Neuronal stem cell (in vitro differentiated cells): ENCODE results near the gene CEP350.
A peak's percentile ranks its signal among the peaks of the same experiment; 100 is the strongest.

ENCODE experiments used
- DNase-seq: peaks from one replicate; pipeline ENCODE4 v3.0.0-alpha.2; 2013; ENCODE audit warnings: low spot score
- H2AFZ ChIP-seq: one replicate; pipeline ENCODE4 v1.6.1; 2013; ENCODE audit warnings: mild to moderate bottlenecking, low read length, inconsistent platforms
- H2AK5ac ChIP-seq: 2 replicates; pipeline ENCODE4 v1.6.1; 2013; ENCODE audit warnings: low read depth, mild to moderate bottlenecking, inconsistent platforms, low read length, moderate library complexity, mixed read lengths
- H2BK120ac ChIP-seq: 2 replicates; pipeline ENCODE4 v1.6.1; 2013; ENCODE audit warnings: low read depth, mild to moderate bottlenecking, inconsistent platforms, low read length, moderate library complexity, mixed read lengths
- H2BK12ac ChIP-seq: one replicate; pipeline ENCODE4 v1.6.1; 2013; ENCODE audit warnings: low read length, inconsistent platforms
- H2BK15ac ChIP-seq: 2 replicates; pipeline ENCODE4 v1.6.1; 2013; ENCODE audit warnings: mild to moderate bottlenecking, low read length, inconsistent platforms, mixed read lengths
- H2BK5ac ChIP-seq: one replicate; pipeline ENCODE4 v1.6.1; 2013; ENCODE audit warnings: inconsistent platforms, mild to moderate bottlenecking, low read length, moderate library complexity
- H3K14ac ChIP-seq: one replicate; pipeline ENCODE4 v1.6.1; 2013; ENCODE audit warnings: low read length, inconsistent platforms
- H3K18ac ChIP-seq: 2 replicates; pipeline ENCODE4 v1.6.1; 2013; ENCODE audit warnings: low read length, inconsistent platforms
- H3K23ac ChIP-seq: 2 replicates; pipeline ENCODE4 v1.6.1; 2013; ENCODE audit warnings: low read depth, mild to moderate bottlenecking, mixed read lengths, low read length, inconsistent platforms; ENCODE audit not compliant: poor library complexity
- H3K27ac ChIP-seq: replicated peaks from 3 replicates; pipeline ENCODE4 v1.5.1; 2013; ENCODE audit warnings: low read length, inconsistent platforms
- H3K27me3 ChIP-seq, 3 experiments: 2 replicates each; pipeline ENCODE4 v1.6.1; 2013; ENCODE audit warnings: low read length in 3 of 3, mild to moderate bottlenecking in 2 of 3, inconsistent platforms in 1 of 3, low read depth in 1 of 3, mixed read lengths in 1 of 3, moderate library complexity in 1 of 3; ENCODE audit not compliant: control insufficient read depth in 3 of 3, insufficient read depth in 3 of 3
- H3K36me3 ChIP-seq, 2 donors: replicated peaks in 1 of 2; 2 replicates each; pipeline ENCODE4 v1.6.1; 2013; ENCODE audit warnings: low read length in 2 of 2; ENCODE audit not compliant: control insufficient read depth in 2 of 2, insufficient read depth in 2 of 2
- H3K4ac ChIP-seq: 2 replicates; pipeline ENCODE4 v1.6.1; 2013; ENCODE audit warnings: inconsistent platforms, mild to moderate bottlenecking, low read length, moderate library complexity
- H3K4me1 ChIP-seq, 2 donors: 1 replicate in 1 of 2; 2 replicates in 1 of 2; pipeline ENCODE4 v1.6.1; 2013; ENCODE audit warnings: low read length in 2 of 2, low read depth in 1 of 2; ENCODE audit not compliant: control insufficient read depth in 2 of 2, insufficient read depth in 1 of 2
- H3K4me2 ChIP-seq: one replicate; pipeline ENCODE4 v1.6.1; 2013; ENCODE audit warnings: mild to moderate bottlenecking, low read length, inconsistent platforms; ENCODE audit not compliant: insufficient read depth, poor library complexity, severe bottlenecking
- H3K4me3 ChIP-seq, 2 donors: 2 replicates each; pipeline ENCODE4 v1.5.1; 2013; ENCODE audit warnings: low read length in 2 of 2, mild to moderate bottlenecking in 2 of 2, inconsistent platforms in 1 of 2, moderate library complexity in 1 of 2
- H3K79me1 ChIP-seq: one replicate; pipeline ENCODE4 v1.6.1; 2013; ENCODE audit warnings: low read depth, mild to moderate bottlenecking, inconsistent platforms, low read length, moderate library complexity
- H3K9ac ChIP-seq: one replicate; pipeline ENCODE4 v1.6.1; 2013; ENCODE audit warnings: mild to moderate bottlenecking, low read depth, low read length, inconsistent platforms; ENCODE audit not compliant: poor library complexity
- H3K9me3 ChIP-seq, 2 donors: replicated peaks in 1 of 2; 2 replicates each; pipeline versions ENCODE3 to v1.6.1; 2013; ENCODE audit warnings: low read length in 2 of 2, mild to moderate bottlenecking in 2 of 2, inconsistent platforms in 1 of 2, low read depth in 1 of 2, mixed read lengths in 1 of 2, moderate library complexity in 1 of 2; ENCODE audit not compliant: control insufficient read depth in 2 of 2, insufficient read depth in 1 of 2
- H4K8ac ChIP-seq: one replicate; pipeline ENCODE4 v1.6.1; 2013; ENCODE audit warnings: low read depth, mild to moderate bottlenecking, inconsistent platforms, low read length, moderate library complexity
- H4K91ac ChIP-seq: one replicate; pipeline ENCODE4 v1.6.1; 2013; ENCODE audit warnings: low read length, low read depth, mild to moderate bottlenecking, inconsistent platforms; ENCODE audit not compliant: poor library complexity
- WGBS, 2 donors: extraction: QIAGEN DNeasy Blood & Tissue Kit; methylation state at CpG; one replicate each; pipeline ENCODE4 v1.1.7; 2013; ENCODE audit warnings: missing lambda C conversion rate in 2 of 2, mixed read lengths in 1 of 2; ENCODE audit not compliant: insufficient read length in 2 of 2, insufficient replicate concordance in 1 of 2; ENCODE audit errors: extremely low coverage in 2 of 2; 5-methylcytosine and 5-hydroxymethylcytosine counted together

The CEP350 gene

GRCh38 chr1:180156631-180157091 lies 202.1 kb downstream of the CEP350 start:
- Histone ChIP-seq H3K9ac (no peak overlapping the region), H3K4me3 (no peak overlapping the region), H3K18ac (no peak overlapping the region), H3K4ac (no peak overlapping the region), H2BK15ac (no peak overlapping the region), H3K27ac (no peak overlapping the region), H2BK12ac (no peak overlapping the region), H3K9me3 (no peaks in the 10 kb centered on the region), H2BK5ac (no peak overlapping the region), H2AK5ac (no peak overlapping the region), H3K27me3 (peaks cover 0 to 15% (median 9%) of the 10 kb centered on the region in 3 experiments), H4K91ac (no peak overlapping the region), H3K14ac (no peak overlapping the region), H4K8ac (no peak overlapping the region), H2BK120ac (no peak overlapping the region), H3K36me3 (no peaks in the 10 kb centered on the region), H3K4me2 (no peak overlapping the region), H3K79me1 (peaks cover 7% of the 10 kb centered on the region), H3K4me1 (peaks cover 0 to 6% of the 10 kb centered on the region in 2 donors), H3K23ac (no peak overlapping the region), H2AFZ (no peak overlapping the region)
- DNase-seq: no peak
- no CpG with 5 or more reads among the region's 2 CpGs for WGBS, 2 donors

GRCh38 chr1:180157108-180157507 lies 202.5 kb downstream of the CEP350 start:
- H2BK5ac ChIP-seq: no peak overlapping the region
- H3K27me3 ChIP-seq: peaks cover 0 to 10% (median 9%) of the 10 kb centered on the region in 3 experiments
- no peak overlapping the region for H2AK5ac ChIP-seq
- no peak overlapping the region for H3K27ac ChIP-seq
- H3K9me3 ChIP-seq: no peaks in the 10 kb centered on the region
- no peak overlapping the region for H2BK15ac ChIP-seq
- H4K8ac ChIP-seq: no peak overlapping the region
- H3K14ac ChIP-seq: no peak overlapping the region
- no peak overlapping the region for H4K91ac ChIP-seq
- H3K23ac ChIP-seq: no peak overlapping the region
- H3K4me1 ChIP-seq: peaks cover 0 to 6% of the 10 kb centered on the region in 2 donors
- no peak overlapping the region for H2BK12ac ChIP-seq
- no peak overlapping the region for H2BK120ac ChIP-seq
- H3K79me1 ChIP-seq: peaks cover 7% of the 10 kb centered on the region
- H3K36me3 ChIP-seq: no peaks in the 10 kb centered on the region
- H3K4me3 ChIP-seq: no peak overlapping the region
- no peak overlapping the region for H3K9ac ChIP-seq
- no peak overlapping the region for H2AFZ ChIP-seq
- no CpG with 5 or more reads among the region's 4 CpGs for WGBS, 2 donors
- no peak for DNase-seq
- no peak overlapping the region for H3K18ac ChIP-seq
- H3K4ac ChIP-seq: no peak overlapping the region
- H3K4me2 ChIP-seq: no peak overlapping the region

- H3K79me1 ChIP-seq: peaks cover 7% of the 10 kb centered on the region
- no peak overlapping the region for H3K14ac ChIP-seq
- H2AK5ac ChIP-seq: no peak overlapping the region
- H3K18ac ChIP-seq: no peak overlapping the region
- H3K23ac ChIP-seq: no peak overlapping the region
- H2BK5ac ChIP-seq: no peak overlapping the region
- no peak for DNase-seq
- H2BK120ac ChIP-seq: no peak overlapping the region
- H3K36me3 ChIP-seq: no peaks in the 10 kb centered on the region
- no CpG with 5 or more reads among the region's 3 CpGs for WGBS, 2 donors
- H3K27ac ChIP-seq: no peak overlapping the region
- no peak overlapping the region for H4K8ac ChIP-seq
- no peaks in the 10 kb centered on the region for H3K9me3 ChIP-seq
- peaks cover 0 to 9% (median 7%) of the 10 kb centered on the region in 3 experiments for H3K27me3 ChIP-seq
- no peak overlapping the region for H2BK12ac ChIP-seq
- H4K91ac ChIP-seq: no peak overlapping the region
- no peak overlapping the region for H2BK15ac ChIP-seq
- no peak overlapping the region for H2AFZ ChIP-seq
- peaks cover 0 to 6% of the 10 kb centered on the region in 2 donors for H3K4me1 ChIP-seq
- no peak overlapping the region for H3K9ac ChIP-seq
- no peak overlapping the region for H3K4me2 ChIP-seq
- H3K4ac ChIP-seq: no peak overlapping the region
- H3K4me3 ChIP-seq: no peak overlapping the region
These were observed 203.0 kb downstream of the CEP350 start for GRCh38 chr1:180157576-180158057.

- peak overlapping the region; percentile 35 for H2BK5ac ChIP-seq
- no peak overlapping the region for H4K8ac ChIP-seq
- no peak overlapping the region for H3K4me2 ChIP-seq
- no peaks in the 10 kb centered on the region for H3K36me3 ChIP-seq
- H2BK15ac ChIP-seq: no peak overlapping the region
- H2BK12ac ChIP-seq: no peak overlapping the region
- DNase-seq: no peak
- no peak overlapping the region for H3K23ac ChIP-seq
- no peak overlapping the region for H4K91ac ChIP-seq
- H3K9me3 ChIP-seq: no peaks in the 10 kb centered on the region
- no peak overlapping the region for H3K4me3 ChIP-seq
- no peak overlapping the region for H3K14ac ChIP-seq
- H3K9ac ChIP-seq: no peak overlapping the region
- H2AK5ac ChIP-seq: no peak overlapping the region
- H2BK120ac ChIP-seq: no peak overlapping the region
- H3K27me3 ChIP-seq: peaks cover 0 to 4% (median 0%) of the 10 kb centered on the region in 3 experiments
- H3K4me1 ChIP-seq: peaks cover 0 to 6% of the 10 kb centered on the region in 2 donors
- no peak overlapping the region for H3K4ac ChIP-seq
- no peak overlapping the region for H3K27ac ChIP-seq
- H3K18ac ChIP-seq: no peak overlapping the region
- H3K79me1 ChIP-seq: peaks cover 7% of the 10 kb centered on the region
- WGBS, 2 donors: no CpG with 5 or more reads among the region's 16 CpGs
- no peak overlapping the region for H2AFZ ChIP-seq
These were observed 203.8 kb downstream of the CEP350 start for GRCh38 chr1:180158149-180159147.
